Common myeloid progenitor, CD34-positive (primary cell): ENCODE measurements around the gene TACO1. TPM values are rescaled to one million over a fixed set of nuclear protein-coding genes. Genes with fewer than 3 reads are reported as not detected.

ENCODE experiments used
- CTCF ChIA-PET: fragments of 350-600 bp; sonication (Branson Sonifier 250); formaldehyde crosslinking; loops from one replicate; lab custom pipeline; 2021; ENCODE audit warnings: antibody characterized with exemption; lab: Charles Lee
- POLR2A ChIA-PET: fragments of 350-600 bp; sonication (Branson Sonifier 250); formaldehyde crosslinking; loops from one replicate; lab custom pipeline; 2021; ENCODE audit warnings: antibody characterized with exemption; lab: Charles Lee
- DNase-seq, 3 donors: peaks; one replicate each; pipeline versions ENCODE4 v3.0.0 to v3.0.0-alpha.2; 2013
- H3K27ac ChIP-seq, 2 experiments: 1 replicate in 1 of 2; 2 replicates in 1 of 2; pipeline ENCODE4 v1.7.0; 2013; ENCODE audit warnings: inconsistent platforms in 2 of 2, low read length in 2 of 2, mild to moderate bottlenecking in 2 of 2, low read depth in 1 of 2, moderate library complexity in 1 of 2; ENCODE audit not compliant: severe bottlenecking in 2 of 2, insufficient read depth in 1 of 2, poor library complexity in 1 of 2
- H3K27me3 ChIP-seq, 5 experiments: replicated peaks in 2 of 5; 1 replicate in 3 of 5; 2 replicates in 2 of 5; pipeline versions ENCODE4 v1.6.1 to v1.7.0; 2013; ENCODE audit warnings: low read length in 4 of 5, mild to moderate bottlenecking in 2 of 5, moderate library complexity in 2 of 5, inconsistent platforms in 1 of 5; ENCODE audit not compliant: insufficient read depth in 5 of 5, control insufficient read depth in 4 of 5
- H3K36me3 ChIP-seq, 4 experiments: 1 replicate in 2 of 4; 2 replicates in 2 of 4; pipeline versions ENCODE4 v1.6.1 to v1.7.0; 2013; ENCODE audit warnings: low read length in 3 of 4, control low read depth in 1 of 4, mild to moderate bottlenecking in 1 of 4; ENCODE audit not compliant: control insufficient read depth in 4 of 4, insufficient read depth in 4 of 4
- H3K4me1 ChIP-seq, 4 experiments: 1 replicate in 3 of 4; 2 replicates in 1 of 4; pipeline versions ENCODE4 v1.6.1 to v1.7.1; 2013; ENCODE audit warnings: low read length in 3 of 4, mild to moderate bottlenecking in 3 of 4, control low read depth in 1 of 4, inconsistent platforms in 1 of 4, moderate library complexity in 1 of 4; ENCODE audit not compliant: control insufficient read depth in 4 of 4, insufficient read depth in 4 of 4; ENCODE audit errors: control extremely low read depth in 1 of 4
- H3K4me3 ChIP-seq, 7 experiments: 1 replicate in 4 of 7; 2 replicates in 3 of 7; pipeline versions ENCODE4 v1.5.1 to v1.7.0; 2013; ENCODE audit warnings: mild to moderate bottlenecking in 7 of 7, low read length in 6 of 7, moderate library complexity in 6 of 7, inconsistent platforms in 2 of 7, low read depth in 2 of 7, control low read depth in 1 of 7; ENCODE audit not compliant: insufficient read depth in 4 of 7, control insufficient read depth in 1 of 7; ENCODE audit errors: extremely low read depth in 1 of 7
- H3K9me3 ChIP-seq, 5 experiments: 1 replicate in 4 of 5; 2 replicates in 1 of 5; pipeline versions ENCODE4 v1.6.1 to v1.7.1; 2013; ENCODE audit warnings: low read length in 4 of 5, mild to moderate bottlenecking in 2 of 5, inconsistent platforms in 1 of 5, low read depth in 1 of 5, moderate library complexity in 1 of 5; ENCODE audit not compliant: control insufficient read depth in 4 of 5, insufficient read depth in 2 of 5; ENCODE audit errors: control extremely low read depth in 1 of 5
- WGBS: methylation state at CpG from one replicate; pipeline ENCODE4 v1.1.5; 2013; ENCODE audit not compliant: insufficient coverage; 5-methylcytosine and 5-hydroxymethylcytosine counted together
- polyA plus RNA-seq: library from polyadenylated mRNA; unstranded; fragments of 120-200 nt; gene quantifications from one replicate; pipeline ENCODE4 v1.2.1, GENCODE V29; 2013

TACO1 gene
- polyA plus RNA-seq, result 10.8 TPM

- peak within 1 kb of the TSS; percentile 60 to 97 (median 92) for H3K4me3 ChIP-seq
- peaks cover 7 to 19% (median 15%) of the 10 kb centered on the region in 4 experiments for H3K36me3 ChIP-seq
- H3K4me1 ChIP-seq, result peaks cover 8 to 27% (median 13%) of the 10 kb centered on the region in 4 experiments
- CTCF ChIA-PET, result interaction anchor here (1.3 to 4.1 kb wide), 3 partner anchors 11 to 36 kb away, joined by 3 to 25 read pairs (median 3); partner anchors contain the start of gene MAP3K3
- no peaks in the 10 kb centered on the region for H3K27me3 ChIP-seq
- no peaks in the 10 kb centered on the region for H3K9me3 ChIP-seq
- POLR2A ChIA-PET, result interaction anchor here (0.6 to 1.1 kb wide), 4 partner anchors 11 to 128 kb away, joined by 3 to 5 read pairs (median 3); no protein-coding TSS in a partner anchor
- WGBS, result under 1% methylated on average over 61 of the region's 61 CpGs
- peak; percentile 82 to 84 (median 82) for DNase-seq
- peak within 1 kb of the TSS; percentile 68 to 85 for H3K27ac ChIP-seq
Measured at GRCh38 chr17:63600569-63601438, at the start of gene TACO1. TACO1 (plus strand) TSS chr17:63600895; CDS start chr17:63601084, 189 bp downstream.

GRCh38 chr17:63552211-63552610 is 48.5 kb upstream of the TACO1 start:
- 73% methylated on average over 3 of the region's 6 CpGs for WGBS

GRCh38 chr17:63555500-63556156 is 45.1 kb upstream of the TACO1 start:
- POLR2A ChIA-PET, result no interaction called here

More at GRCh38 chr17:63552211-63552610, 48.5 kb upstream of the TACO1 start:
- Histone ChIP-seq H3K4me1 (peaks cover 20 to 55% (median 37%) of the 10 kb centered on the region in 4 experiments), H3K36me3 (peaks cover 0 to 8% (median 0%) of the 10 kb centered on the region in 4 experiments), H3K9me3 (no peaks in the 10 kb centered on the region), H3K4me3 (peak overlapping the region in 6 of 7 experiments; percentile 40 to 99 (median 94)), H3K27me3 (no peaks in the 10 kb centered on the region), H3K27ac (peak overlapping the region in 1 of 2 experiments; percentile 59)
- ChIA-PET CTCF (interaction anchor here (0.9 to 2.5 kb wide), 7 partner anchors 8 to 74 kb away, joined by 3 to 6 read pairs (median 3); no protein-coding TSS in a partner anchor), POLR2A (no interaction called here)
- no peak for DNase-seq

GRCh38 chr17:63557416-63557815 is 43.3 kb upstream of the TACO1 start:
- Histone ChIP-seq H3K27ac (no peak overlapping the region), H3K4me3 (no peak overlapping the region), H3K9me3 (no peaks in the 10 kb centered on the region), H3K4me1 (peaks cover 11 to 32% (median 22%) of the 10 kb centered on the region in 4 experiments), H3K27me3 (no peaks in the 10 kb centered on the region), H3K36me3 (peaks cover 0 to 8% (median 0%) of the 10 kb centered on the region in 4 experiments)
- DNase-seq, result no peak
- 92% methylated on average over 2 of the region's 2 CpGs for WGBS
- POLR2A ChIA-PET, result no interaction called here
- CTCF ChIA-PET, result interaction anchor here (0.9 to 2.6 kb wide), 3 partner anchors 8 to 55 kb away, joined by 3 to 6 read pairs (median 5); no protein-coding TSS in a partner anchor

More at GRCh38 chr17:63555500-63556156, 45.1 kb upstream of the TACO1 start:
- Histone ChIP-seq H3K4me1 (peaks cover 20 to 45% (median 27%) of the 10 kb centered on the region in 4 experiments), H3K9me3 (no peaks in the 10 kb centered on the region), H3K4me3 (peak overlapping the region in 2 of 7 experiments; percentile 24 to 33), H3K27me3 (no peaks in the 10 kb centered on the region), H3K36me3 (peaks cover 0 to 8% (median 0%) of the 10 kb centered on the region in 4 experiments), H3K27ac (peak overlapping the region in 1 of 2 experiments; percentile 22)
- CTCF ChIA-PET, result interaction anchor here (0.6 to 2.6 kb wide), 4 partner anchors 10 to 57 kb away, joined by 3 to 6 read pairs (median 4); no protein-coding TSS in a partner anchor
- DNase-seq, result peak in 2 of 3 donors; percentile 56 to 63
- WGBS, result 62% methylated on average over 2 of the region's 7 CpGs

- H3K36me3 ChIP-seq, result peaks cover 0 to 3% (median 0%) of the 10 kb centered on the region in 4 experiments
- POLR2A ChIA-PET, result no interaction called here
- no peaks in the 10 kb centered on the region for H3K9me3 ChIP-seq
- DNase-seq, result no peak
- peaks cover 4 to 23% (median 16%) of the 10 kb centered on the region in 4 experiments for H3K4me1 ChIP-seq
- no peak overlapping the region for H3K4me3 ChIP-seq
- no peak overlapping the region for H3K27ac ChIP-seq
- no peaks in the 10 kb centered on the region for H3K27me3 ChIP-seq
- WGBS, result 100% methylated on average over 1 of the region's 3 CpGs
- CTCF ChIA-PET, result interaction anchor here (0.9 kb wide), 1 partner anchor 33 kb away, joined by 3 read pairs; no protein-coding TSS in a partner anchor
Measured at GRCh38 chr17:63558441-63558840, 42.3 kb upstream of the TACO1 start.

GRCh38 chr17:63561819-63562218 is 38.9 kb upstream of the TACO1 start:
- Histone ChIP-seq H3K9me3 (no peaks in the 10 kb centered on the region), H3K4me1 (peaks cover 0 to 5% (median 0%) of the 10 kb centered on the region in 4 experiments), H3K27ac (no peak overlapping the region), H3K27me3 (no peaks in the 10 kb centered on the region), H3K36me3 (peaks cover 0 to 5% (median 2%) of the 10 kb centered on the region in 4 experiments), H3K4me3 (no peak overlapping the region)
- ChIA-PET POLR2A (interaction anchor here (0.7 kb wide), 1 partner anchor 32 kb away, joined by 4 read pairs; no protein-coding TSS in a partner anchor), CTCF (interaction anchor here (1.5 kb wide), 1 partner anchor 59 kb away, joined by 3 read pairs; no protein-coding TSS in a partner anchor)
- no peak for DNase-seq
